ENCODE data around the gene CGGBP1. TPM values are rescaled to one million over a fixed set of nuclear protein-coding genes. Genes with fewer than 3 reads are reported as not detected.

Gene CGGBP1
- polyA plus RNA-seq, 2 of the 4 experiments (the other 2 are of a cell fraction), result 43.8 to 136 TPM

DNA sequence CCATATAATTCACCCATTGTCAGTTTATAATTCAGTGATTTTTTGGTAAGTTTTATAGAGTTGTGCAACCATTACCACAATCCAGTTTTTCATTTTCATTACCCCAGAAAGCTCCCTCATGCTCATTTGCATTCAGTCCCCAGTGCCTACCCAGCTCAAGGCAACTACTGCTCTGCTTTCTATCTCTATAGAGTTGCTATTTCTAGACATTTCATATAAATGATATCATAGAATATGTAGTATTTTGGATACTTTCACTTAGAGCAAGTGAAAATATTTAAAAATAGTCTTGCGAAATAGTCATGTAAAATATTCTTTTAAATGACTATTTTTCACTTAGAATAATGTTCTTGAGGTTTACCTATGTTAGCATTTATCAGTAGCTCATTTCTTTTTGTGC lies 42.3 kb upstream of the CGGBP1 start:
- FAIRE-seq (no peak), DNase-seq (ENCODE audit: low read depth in 1 of 2, low spot score in 1 of 2) (no peak), ATAC-seq (no peak)
- POLR2A ChIA-PET, result no interaction called here
- Histone ChIP-seq H3K4me2 (no peak overlapping the region), H3K4me1 (no peaks in the 10 kb centered on the region), H3K27ac (no peak overlapping the region), H3K4me3 (no peak overlapping the region), H3K9me3 (peaks cover 2% of the 10 kb centered on the region; the same call in 1 of the 3 replicates)
- 93% methylated on average over 1 of the region's 1 CpG for WGBS (ENCODE audit: missing lambda C conversion rate)
- TF ChIP-seq SREBF2 (IDR thresholded peaks at IDR 0.05) (no peak), HOXB13 (CRISPR knock-in tag; IDR thresholded peaks at IDR 0.05; ENCODE audit: low read depth) (no peak), RAD21 (conservative IDR thresholded peaks at IDR 0.05 in 1 of 2, IDR thresholded peaks at IDR 0.05 in 1 of 2) (no peak), JUN (IDR thresholded peaks at IDR 0.05) (no peak), RNF2 (IDR thresholded peaks at IDR 0.05; ENCODE audit: borderline replicate concordance, low read depth) (no peak), CHD2 (IDR thresholded peaks at IDR 0.05; ENCODE audit: low read length, partially characterized antibody) (no peak), NR3C1 (IDR thresholded peaks at IDR 0.05) (no peak), KDM1A (IDR thresholded peaks at IDR 0.05; ENCODE audit: low read depth) (no peak), ZSCAN20 (CRISPR knock-in tag; IDR thresholded peaks at IDR 0.05) (no peak), FOXS1 (CRISPR knock-in tag; IDR thresholded peaks at IDR 0.05) (no peak), HOXA7 (CRISPR knock-in tag; IDR thresholded peaks at IDR 0.05) (no peak), TP53 (CRISPR knock-in tag; IDR thresholded peaks at IDR 0.05) (no peak)
- TF ChIP-seq, protein P1, sequence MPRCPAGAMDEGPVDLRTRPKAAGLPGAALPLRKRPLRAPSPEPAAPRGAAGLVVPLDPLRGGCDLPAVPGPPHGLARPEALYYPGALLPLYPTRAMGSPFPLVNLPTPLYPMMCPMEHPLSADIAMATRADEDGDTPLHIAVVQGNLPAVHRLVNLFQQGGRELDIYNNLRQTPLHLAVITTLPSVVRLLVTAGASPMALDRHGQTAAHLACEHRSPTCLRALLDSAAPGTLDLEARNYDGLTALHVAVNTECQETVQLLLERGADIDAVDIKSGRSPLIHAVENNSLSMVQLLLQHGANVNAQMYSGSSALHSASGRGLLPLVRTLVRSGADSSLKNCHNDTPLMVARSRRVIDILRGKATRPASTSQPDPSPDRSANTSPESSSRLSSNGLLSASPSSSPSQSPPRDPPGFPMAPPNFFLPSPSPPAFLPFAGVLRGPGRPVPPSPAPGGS (IDR thresholded peaks at IDR 0.05), result no peak
- TF ChIP-seq, protein P2, sequence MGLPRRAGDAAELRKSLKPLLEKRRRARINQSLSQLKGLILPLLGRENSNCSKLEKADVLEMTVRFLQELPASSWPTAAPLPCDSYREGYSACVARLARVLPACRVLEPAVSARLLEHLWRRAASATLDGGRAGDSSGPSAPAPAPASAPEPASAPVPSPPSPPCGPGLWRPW (IDR thresholded peaks at IDR 0.05), result no peak
- TF ChIP-seq, protein P3, sequence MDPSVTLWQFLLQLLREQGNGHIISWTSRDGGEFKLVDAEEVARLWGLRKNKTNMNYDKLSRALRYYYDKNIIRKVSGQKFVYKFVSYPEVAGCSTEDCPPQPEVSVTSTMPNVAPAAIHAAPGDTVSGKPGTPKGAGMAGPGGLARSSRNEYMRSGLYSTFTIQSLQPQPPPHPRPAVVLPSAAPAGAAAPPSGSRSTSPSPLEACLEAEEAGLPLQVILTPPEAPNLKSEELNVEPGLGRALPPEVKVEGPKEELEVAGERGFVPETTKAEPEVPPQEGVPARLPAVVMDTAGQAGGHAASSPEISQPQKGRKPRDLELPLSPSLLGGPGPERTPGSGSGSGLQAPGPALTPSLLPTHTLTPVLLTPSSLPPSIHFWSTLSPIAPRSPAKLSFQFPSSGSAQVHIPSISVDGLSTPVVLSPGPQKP (IDR thresholded peaks at IDR 0.05; ENCODE audit: low read depth, low read length), result no peak
- TF ChIP-seq, protein P4, sequence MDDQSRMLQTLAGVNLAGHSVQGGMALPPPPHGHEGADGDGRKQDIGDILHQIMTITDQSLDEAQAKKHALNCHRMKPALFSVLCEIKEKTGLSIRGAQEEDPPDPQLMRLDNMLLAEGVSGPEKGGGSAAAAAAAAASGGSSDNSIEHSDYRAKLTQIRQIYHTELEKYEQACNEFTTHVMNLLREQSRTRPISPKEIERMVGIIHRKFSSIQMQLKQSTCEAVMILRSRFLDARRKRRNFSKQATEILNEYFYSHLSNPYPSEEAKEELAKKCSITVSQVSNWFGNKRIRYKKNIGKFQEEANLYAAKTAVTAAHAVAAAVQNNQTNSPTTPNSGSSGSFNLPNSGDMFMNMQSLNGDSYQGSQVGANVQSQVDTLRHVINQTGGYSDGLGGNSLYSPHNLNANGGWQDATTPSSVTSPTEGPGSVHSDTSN (IDR thresholded peaks at IDR 0.05), result no peak
- TF ChIP-seq, protein P5, sequence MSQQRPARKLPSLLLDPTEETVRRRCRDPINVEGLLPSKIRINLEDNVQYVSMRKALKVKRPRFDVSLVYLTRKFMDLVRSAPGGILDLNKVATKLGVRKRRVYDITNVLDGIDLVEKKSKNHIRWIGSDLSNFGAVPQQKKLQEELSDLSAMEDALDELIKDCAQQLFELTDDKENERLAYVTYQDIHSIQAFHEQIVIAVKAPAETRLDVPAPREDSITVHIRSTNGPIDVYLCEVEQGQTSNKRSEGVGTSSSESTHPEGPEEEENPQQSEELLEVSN (IDR thresholded peaks at IDR 0.05; ENCODE audit: borderline replicate concordance, low read depth), result no peak
- TF ChIP-seq, protein P6, sequence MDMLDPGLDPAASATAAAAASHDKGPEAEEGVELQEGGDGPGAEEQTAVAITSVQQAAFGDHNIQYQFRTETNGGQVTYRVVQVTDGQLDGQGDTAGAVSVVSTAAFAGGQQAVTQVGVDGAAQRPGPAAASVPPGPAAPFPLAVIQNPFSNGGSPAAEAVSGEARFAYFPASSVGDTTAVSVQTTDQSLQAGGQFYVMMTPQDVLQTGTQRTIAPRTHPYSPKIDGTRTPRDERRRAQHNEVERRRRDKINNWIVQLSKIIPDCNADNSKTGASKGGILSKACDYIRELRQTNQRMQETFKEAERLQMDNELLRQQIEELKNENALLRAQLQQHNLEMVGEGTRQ (IDR thresholded peaks at IDR 0.05), result no peak
- CTCF ChIA-PET, result interaction anchor here (0.7 kb wide), 1 partner anchor 12 kb away, joined by 3 read pairs; no protein-coding TSS in a partner anchor

DNA sequence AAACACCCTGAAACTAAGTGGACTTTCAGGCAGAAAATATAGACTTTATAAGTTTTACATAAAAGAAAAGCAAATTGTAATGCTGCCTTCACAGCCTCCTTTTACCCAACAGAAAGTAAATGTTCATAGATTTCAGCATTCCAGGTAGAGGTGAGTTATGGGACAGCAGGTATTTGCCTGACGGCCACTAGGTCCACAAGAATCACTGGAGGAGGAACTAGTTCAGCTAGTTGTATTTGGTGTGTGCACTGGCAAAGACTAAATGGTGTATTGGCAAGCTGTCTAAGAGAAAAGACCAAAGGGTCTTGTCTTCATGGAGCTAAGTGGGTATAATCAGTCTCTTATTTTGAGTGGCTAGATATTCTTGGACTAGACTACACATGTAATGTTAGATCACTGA lies 34.5 kb upstream of the CGGBP1 start:
- Histone ChIP-seq H3K4me1 (no peaks in the 10 kb centered on the region), H3K27ac (no peak overlapping the region), H3K4me2 (no peak overlapping the region), H3K9me3 (peaks cover 3% of the 10 kb centered on the region; the same call in 1 of the 3 replicates), H3K4me3 (no peak overlapping the region)
- DNase-seq (ENCODE audit: low read depth in 1 of 2, low spot score in 1 of 2) (no peak), FAIRE-seq (no peak), ATAC-seq (no peak)
- ChIA-PET CTCF (no interaction called here), POLR2A (no interaction called here)
- 91% methylated on average over 1 of the region's 1 CpG for WGBS (ENCODE audit: missing lambda C conversion rate)
- TF ChIP-seq ZFP36 (IDR thresholded peaks at IDR 0.05; ENCODE audit: borderline replicate concordance, partially characterized antibody) (no peak), FOXS1 (CRISPR knock-in tag; IDR thresholded peaks at IDR 0.05) (no peak), GATA3 (IDR thresholded peaks at IDR 0.05; ENCODE audit: borderline replicate concordance) (no peak), NFE2L2 (conservative IDR thresholded peaks at IDR 0.05; ENCODE audit: low read length) (no peak), FOSL2 (IDR thresholded peaks at IDR 0.05) (no peak), FOSL2 (CRISPR knock-in tag; IDR thresholded peaks at IDR 0.05) (no peak), ZSCAN20 (CRISPR knock-in tag; IDR thresholded peaks at IDR 0.05) (no peak), MAFK (IDR thresholded peaks at IDR 0.05; ENCODE audit: partially characterized antibody) (no peak), RFX5 (IDR thresholded peaks at IDR 0.05) (no peak)
- TF ChIP-seq, protein P7, sequence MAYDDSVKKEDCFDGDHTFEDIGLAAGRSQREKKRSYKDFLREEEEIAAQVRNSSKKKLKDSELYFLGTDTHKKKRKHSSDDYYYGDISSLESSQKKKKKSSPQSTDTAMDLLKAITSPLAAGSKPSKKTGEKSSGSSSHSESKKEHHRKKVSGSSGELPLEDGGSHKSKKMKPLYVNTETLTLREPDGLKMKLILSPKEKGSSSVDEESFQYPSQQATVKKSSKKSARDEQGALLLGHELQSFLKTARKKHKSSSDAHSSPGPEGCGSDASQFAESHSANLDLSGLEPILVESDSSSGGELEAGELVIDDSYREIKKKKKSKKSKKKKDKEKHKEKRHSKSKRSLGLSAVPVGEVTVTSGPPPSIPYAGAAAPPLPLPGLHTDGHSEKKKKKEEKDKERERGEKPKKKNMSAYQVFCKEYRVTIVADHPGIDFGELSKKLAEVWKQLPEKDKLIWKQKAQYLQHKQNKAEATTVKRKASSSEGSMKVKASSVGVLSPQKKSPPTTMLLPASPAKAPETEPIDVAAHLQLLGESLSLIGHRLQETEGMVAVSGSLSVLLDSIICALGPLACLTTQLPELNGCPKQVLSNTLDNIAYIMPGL (CRISPR knock-in tag; IDR thresholded peaks at IDR 0.05; ENCODE audit: borderline replicate concordance), result no peak
- TF ChIP-seq, protein P4 (IDR thresholded peaks at IDR 0.05), result no peak
- TF ChIP-seq, protein P3 (IDR thresholded peaks at IDR 0.05; ENCODE audit: low read depth, low read length), result no peak
- TF ChIP-seq, protein P8, sequence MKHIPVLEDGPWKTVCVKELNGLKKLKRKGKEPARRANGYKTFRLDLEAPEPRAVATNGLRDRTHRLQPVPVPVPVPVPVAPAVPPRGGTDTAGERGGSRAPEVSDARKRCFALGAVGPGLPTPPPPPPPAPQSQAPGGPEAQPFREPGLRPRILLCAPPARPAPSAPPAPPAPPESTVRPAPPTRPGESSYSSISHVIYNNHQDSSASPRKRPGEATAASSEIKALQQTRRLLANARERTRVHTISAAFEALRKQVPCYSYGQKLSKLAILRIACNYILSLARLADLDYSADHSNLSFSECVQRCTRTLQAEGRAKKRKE (CRISPR knock-in tag; IDR thresholded peaks at IDR 0.05; ENCODE audit: low read depth), result no peak

Measured in A549 (cell line).